HG02610 (cell line): ENCODE data around the gene GLS2.
"Not testable (repeated sequence)": the region's sequence is repeated elsewhere in the genome, so short reads cannot be mapped to it uniquely, and the experiment has no call there.

ENCODE experiments used
- ATAC-seq: cut with Tn5 transposase; IDR thresholded peaks from one replicate; pipeline ENCODE4 v1.9.1; 2021; ENCODE audit warnings: mild to moderate bottlenecking, moderate library complexity; ENCODE audit not compliant: unreplicated experiment

Gene GLS2

DNA sequence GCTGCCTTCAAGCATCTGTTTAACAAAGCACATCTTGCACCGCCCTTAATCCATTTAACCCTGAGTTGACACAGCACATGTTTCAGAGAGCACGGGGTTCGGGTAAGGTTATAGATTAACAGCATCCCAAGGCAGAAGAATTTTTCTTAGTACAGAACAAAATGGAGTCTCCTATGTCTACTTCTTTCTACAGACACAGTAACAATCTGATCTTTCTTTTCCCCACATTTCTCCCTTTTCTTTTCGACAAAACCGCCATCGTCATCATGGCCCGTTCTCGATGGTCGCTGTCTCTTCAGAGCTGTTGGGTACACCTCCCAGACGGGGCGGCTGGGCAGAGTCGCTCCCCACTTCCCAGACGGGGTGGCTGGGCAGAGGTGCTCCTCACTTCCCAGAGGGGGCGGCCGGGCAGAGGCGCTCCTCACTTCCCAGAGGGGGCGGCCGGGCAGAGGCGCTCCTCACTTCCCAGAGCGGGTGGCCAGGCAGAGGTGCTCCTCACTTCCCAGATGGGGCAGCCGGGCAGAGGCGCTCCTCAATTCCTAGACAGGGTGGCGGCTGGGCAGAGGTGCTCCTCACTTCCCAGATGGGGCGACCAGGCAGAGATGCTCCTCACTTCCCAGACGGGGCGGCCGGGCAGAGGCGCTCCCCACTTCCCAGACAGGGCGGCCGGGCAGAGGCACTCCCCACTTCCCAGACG lies 5.6 kb upstream of the GLS2 start:
- not testable (repeated sequence) for ATAC-seq

DNA sequence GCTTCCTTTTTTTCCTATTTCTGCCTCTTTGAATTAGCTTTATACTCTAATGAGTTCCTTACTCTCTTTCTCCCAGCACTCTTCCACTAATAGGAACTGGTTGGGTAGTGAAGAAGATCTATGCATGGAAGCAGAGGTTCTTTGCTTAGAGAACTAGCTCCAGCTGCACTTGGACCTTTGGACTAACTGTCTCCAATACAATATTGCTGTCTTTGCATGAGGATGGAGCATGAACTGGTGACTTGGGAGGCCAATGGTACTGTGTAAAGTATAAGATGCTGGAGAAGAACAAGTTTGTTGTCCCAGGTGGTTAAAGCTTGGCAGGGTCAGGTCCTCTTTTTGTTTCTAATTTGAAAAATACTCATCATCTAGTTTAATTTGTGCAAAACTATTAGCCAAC lies 2.4 kb upstream of the GLS2 start:
- no peak for ATAC-seq

DNA sequence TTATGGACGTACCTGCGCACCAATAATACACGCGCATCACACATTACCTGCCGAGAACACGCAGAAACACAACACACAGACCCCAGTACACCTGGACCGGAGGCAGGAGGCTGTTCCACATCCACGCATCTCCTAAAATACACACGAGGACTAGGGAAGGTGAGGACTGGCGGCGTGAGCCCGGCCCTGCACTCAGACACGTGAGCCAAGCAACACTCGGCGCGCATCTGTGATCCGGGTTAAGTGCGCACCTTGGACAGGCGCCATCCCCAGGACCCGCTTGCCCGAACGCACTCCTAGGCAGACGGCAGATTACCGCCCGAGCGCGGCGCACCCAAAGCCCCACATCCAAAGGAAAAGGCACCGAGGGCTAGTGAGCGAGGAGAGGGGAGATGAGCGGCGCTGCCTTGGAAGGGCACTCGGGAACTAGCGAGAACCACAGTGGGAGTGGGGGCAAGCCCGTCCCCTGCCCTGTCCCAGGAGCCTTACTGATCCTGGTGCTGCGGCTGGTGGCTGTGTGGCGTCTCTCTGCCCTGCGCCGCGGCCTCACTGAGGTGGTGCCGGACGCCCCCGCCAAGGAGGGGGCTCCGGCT lies 417 bp downstream of the GLS2 start:
- ATAC-seq: peak; percentile 13

DNA sequence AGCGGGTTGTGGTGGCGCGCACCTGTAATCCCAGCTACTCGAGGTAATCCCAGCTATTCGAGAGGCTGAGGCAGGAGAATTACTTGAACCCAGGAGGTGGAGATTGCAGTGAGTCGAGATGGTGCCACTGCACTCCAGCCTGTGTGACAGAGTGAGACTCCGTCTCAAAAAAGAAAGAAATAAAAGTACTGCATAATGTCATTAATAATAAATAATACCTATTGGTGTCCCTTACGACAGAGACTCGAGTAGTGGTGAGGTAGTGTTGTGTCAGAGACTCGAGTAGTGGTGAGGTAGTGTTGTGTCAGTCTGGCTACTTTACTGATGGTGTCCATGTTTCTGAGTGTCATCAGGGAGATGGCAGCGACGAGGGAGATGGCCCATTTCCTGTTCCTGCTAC lies 1.3 kb downstream of the GLS2 start:
- no peak for ATAC-seq

DNA sequence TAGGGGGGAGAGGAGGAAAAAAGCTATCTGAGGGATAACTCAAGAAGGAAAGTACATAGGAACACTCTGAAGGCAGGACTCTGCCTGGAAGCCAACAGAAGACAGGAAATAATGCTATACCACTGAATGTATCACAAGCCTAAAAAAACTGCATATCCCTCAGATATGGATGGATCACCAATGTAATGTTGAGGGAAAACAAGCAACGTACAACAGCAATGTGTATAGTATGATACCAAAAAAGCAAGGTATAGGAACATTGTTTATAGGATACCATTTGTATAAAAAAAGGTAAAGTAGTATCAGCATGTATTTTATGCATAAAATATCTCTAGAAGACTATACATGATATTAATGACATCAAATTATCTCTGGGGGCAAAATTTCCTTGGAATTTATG lies 3.4 kb downstream of the GLS2 start:
- ATAC-seq: no peak

DNA sequence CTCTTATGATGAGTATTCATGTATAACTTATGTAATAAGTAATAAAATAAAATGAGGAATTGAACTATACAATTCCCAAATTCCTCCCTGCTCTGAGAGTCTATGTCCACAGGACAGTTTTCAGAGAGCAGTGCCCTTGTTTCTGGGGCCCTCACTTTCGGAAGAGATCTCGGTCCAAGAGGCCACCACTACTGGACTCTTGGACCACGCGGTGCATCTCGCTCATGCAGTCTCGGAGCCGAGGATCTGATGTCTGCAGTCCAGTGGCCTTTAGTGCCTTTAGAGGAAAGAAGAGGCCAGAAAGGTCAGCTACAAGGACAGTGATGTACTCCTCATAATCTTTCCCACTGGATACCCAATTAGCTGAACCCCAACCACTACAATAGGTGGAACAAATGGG lies 8.3 kb downstream of the GLS2 start:
- ATAC-seq: no peak

DNA sequence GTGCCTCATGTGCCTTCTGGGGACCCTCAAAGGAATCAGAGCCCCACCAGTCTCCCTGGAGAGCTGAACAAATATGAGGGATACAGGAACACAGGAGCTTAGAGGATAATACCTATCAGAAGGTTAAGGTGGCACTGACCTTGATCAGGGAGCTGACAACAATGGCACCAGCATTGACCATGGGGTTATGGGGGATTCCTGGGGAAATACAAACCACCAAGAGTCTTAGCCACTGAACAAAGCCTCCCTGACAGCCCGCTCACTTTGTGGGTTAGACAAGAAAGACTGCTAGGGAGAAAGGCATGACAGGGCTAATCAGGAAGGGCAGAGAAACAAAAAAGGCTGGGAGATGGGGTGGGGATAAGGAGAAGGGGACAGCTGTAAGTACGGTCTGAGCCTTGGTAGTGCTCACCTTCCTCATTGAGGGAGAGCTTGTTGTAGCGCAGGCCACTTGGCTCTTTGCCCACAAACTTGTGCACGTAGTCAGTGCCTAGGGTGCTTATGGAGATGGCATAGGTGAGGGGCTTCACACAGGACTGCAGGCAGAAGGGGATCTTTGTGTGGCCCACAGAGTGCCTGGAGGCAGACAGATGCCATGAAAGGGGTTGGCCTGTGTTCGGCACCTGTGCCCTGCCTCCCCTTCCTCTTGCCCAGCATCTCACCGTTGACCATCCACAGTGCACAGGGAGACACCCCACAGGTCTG lies 10.3 kb downstream of the GLS2 start:
- no peak for ATAC-seq

DNA sequence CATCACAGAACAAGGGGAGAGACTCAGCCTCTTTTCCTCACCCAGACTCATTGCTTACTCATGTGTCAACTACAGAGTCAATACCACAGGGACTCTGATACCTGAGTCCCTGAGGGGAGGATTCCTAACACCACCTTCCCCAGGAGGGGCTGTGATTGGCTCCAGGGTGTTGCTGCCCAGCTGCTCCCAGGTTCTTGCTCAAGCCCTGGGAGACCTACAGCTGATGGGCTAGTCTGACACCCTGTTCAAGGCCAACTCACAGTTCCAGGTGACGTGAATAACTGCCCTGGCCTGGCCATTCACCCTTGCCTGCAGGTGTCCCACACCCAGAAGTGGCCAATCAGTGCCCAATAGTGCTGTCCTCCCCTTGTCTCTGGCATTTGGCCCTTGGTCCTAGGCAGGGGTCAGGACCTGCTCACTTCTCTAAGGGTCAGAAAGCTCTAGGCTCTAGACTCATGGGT lies 11.0 kb downstream of the GLS2 start:
- no peak for ATAC-seq

DNA sequence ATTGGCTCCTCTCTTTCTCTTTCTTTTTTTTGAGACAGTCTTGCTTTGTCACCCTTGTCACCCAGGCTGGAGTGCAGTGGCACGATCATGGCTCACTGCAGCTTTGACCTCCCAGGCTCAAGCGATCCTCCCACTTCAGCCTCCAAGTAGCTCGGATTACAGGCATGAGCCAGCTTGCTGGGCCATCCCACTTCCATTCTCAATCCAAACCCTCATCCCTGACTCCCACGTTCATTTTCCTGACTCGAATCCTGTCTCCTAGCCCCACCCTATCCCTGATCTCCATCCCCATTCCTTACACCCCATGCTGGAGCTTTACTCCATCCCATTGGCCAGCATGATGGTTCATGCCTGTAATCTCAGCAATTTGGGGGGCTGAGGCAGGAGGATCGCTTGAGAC lies 11.8 kb downstream of the GLS2 start:
- no peak for ATAC-seq

DNA sequence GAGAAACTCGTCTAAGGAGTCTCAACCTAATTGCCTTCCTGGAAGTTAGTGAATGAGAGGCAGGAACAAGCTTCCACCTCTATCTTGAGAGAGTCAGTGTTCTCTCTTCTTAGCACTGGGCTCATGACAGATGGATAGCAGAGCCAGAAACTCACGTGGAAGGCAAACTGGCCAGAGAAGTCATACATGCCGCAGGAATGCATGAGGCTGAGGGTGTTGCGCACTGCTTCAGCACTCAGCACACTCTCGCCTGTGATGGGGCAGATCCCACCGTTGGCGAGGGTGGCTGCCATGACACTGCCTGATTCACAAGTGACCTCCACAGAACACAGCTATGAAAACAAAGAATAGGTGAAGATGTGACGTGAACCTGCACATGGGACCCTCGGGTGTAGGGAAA lies 13.6 kb downstream of the GLS2 start:
- no peak for ATAC-seq

DNA sequence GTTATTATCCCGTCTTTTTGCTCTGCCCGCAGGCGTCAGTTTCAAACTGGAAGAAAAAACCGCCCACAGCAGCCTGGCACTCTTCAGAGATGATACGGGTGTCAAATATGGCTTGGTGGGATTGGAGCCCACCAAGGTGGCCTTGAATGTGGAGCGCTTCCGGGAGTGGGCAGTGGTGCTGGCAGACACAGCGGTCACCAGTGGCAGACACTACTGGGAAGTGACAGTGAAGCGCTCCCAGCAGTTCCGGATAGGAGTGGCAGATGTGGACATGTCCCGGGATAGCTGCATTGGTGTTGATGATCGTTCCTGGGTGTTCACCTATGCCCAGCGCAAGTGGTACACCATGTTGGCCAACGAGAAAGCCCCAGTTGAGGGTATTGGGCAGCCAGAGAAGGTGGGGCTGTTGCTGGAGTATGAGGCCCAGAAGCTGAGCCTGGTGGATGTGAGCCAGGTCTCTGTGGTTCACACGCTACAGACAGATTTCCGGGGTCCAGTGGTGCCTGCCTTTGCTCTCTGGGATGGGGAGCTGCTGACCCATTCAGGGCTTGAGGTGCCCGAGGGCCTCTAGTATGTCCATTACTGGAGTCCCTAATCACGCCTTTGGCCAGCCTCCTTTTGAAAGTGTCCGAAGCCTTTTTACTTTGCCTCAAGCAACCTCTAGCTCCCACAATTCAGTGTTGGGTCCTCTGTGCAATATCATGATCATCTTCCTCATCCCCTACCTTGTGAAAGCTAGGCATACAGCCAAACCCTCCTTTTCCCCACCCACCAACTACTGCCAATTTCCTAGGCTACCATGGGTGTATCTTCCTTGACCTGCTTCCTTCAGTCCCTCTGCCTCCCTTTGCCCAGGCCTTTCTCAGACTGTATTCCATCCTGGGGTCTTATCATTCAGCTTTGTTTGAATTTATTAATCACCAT lies 18.7 kb downstream of the GLS2 start:
- no peak for ATAC-seq

DNA sequence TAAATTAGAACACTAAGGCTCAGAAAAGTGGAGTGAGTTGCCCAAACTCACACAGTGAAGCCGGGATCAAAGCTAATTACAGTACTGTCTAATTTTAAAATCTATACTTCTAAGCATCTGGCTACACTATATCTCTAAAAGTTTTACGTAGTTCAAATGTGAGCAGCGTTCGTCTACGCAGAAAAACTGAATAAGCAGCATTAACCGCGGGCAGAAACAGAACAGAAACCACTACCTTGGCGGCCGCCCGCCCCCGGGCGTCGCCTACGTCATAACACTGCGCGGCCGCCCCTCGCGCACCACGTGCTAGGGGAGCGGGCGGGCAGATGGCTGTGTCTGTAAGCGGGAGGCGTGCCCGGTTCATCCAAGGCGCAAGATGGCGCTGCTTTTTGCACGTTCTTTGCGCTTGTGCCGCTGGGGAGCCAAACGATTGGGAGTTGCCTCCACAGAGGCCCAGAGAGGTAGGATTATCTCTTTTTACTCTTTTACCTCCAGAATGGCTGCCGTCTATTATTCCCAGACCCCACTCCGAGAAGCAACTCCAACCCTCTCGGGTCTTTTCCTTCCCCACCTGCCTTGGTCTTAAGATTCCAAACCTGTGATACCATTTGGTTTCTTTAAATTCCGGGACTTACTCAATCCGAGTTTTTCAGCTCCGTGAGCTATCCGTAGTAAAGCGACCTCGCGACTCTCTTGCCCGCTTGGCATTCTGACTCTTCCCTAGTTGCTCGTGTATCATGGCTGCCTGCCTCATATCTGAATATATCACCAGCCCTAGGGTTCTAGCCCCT lies 19.6 kb downstream of the GLS2 start, which contains the start of gene SPRYD4:
Gene SPRYD4 (plus strand): TSS at position 363 of the 791 bp plus-strand sequence. CDS start 14 bp downstream, at position 377.
- ATAC-seq: peak; percentile 89

DNA sequence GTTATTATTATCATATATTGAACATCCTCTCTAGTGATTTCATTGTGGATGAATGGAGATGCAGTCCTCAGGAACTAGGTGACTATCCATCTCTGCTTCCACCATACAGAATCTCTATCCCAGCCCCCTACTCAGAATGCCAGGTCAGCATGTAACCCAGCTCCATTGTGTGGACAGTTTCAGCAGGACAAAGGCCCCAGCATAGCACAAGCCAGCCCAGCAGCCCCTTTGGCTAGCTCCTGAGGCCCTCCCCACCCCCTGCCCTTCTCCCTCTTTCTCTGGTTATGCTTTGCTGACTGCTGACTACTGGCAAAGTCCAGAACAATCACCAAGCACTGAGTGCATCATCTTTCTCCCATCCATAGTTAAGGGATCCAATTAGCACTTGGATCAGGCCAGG lies 25.4 kb downstream of the GLS2 start:
- no peak for ATAC-seq

DNA sequence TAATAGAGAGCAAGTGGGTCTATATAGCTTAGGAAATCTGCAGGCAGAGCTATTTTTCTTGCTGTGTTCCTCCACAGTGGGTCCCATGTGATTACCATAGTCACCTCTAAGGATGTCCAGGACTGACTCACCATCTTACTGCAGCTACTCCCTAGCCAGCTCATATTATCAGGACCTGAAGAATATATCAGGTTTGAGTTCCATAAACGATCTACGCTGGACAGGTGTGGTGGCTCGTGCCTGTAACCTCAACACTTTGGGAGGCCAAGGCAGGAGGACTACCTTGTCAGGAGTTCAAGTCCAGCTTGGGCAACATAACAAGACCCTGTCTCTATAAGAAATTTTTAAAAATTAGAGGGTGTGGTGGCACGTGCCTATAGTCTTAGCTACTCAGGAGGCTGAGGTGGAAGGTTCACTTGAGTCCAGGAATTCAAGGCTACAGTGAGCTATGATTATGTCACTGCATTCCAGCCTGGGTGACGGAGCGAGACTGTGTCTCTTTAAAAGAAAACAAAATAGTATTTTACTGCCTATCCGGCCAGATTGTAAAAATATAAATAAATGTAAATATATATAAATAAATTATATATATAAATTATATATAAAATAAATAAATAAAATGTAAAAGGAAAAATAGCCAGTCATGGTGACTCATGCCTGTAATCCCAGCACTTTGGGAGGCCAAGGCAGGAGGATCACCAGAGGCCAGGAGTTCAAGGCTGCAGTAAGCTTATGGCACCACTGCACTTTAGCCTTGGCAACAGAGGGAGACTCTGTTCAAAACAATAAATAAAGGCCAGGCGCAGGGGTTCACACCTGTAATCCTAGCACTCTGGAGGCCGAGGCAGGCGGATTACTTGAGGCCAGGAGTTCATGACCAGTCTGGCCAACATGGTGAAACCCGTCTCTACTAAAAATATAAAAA lies 26.5 kb downstream of the GLS2 start:
- no peak for ATAC-seq

DNA sequence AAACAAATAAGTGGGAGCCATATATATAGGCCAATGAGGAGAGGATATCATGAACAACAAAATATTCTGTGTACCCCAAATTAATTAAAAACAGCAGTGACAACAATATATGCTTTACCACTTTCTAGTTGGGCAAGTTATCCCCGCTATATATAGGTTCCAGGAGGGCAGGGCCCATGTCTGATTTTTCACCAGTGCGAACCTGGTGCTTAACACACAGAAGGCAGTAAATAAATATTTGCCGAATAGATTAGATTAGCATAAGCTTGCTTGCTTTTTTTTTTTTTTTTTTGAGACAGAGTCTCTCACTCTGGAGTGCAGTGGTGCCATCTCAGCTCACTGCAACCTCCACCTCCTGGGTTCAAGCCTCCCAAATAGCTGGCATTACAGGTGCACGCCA lies 30.1 kb downstream of the GLS2 start:
- ATAC-seq: no peak

DNA sequence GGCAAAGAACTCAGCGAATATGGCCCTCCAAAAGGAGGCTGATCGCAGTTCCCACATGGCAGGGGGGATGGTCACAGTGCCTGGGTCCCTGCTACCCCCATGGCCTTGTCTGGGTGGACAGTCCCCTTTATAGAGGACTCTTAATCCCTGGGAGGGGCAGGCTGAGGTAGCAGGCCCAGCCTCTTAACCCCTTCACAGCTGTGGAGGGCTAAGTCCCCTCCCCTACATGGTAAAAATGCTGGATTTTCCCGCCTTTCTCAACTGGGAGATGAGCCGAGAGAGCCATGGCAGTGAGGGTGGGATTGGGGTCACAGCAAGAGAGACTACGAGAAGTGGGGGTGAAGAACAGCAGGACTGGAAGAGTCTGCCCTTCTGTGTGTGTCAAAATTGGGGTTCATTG lies 33.4 kb downstream of the GLS2 start, which contains the start of gene MIP:
Gene MIP (minus strand): TSS at position 101 of the 400 bp plus-strand sequence. CDS start 44 bp downstream, at position 57.
- ATAC-seq: no peak

DNA sequence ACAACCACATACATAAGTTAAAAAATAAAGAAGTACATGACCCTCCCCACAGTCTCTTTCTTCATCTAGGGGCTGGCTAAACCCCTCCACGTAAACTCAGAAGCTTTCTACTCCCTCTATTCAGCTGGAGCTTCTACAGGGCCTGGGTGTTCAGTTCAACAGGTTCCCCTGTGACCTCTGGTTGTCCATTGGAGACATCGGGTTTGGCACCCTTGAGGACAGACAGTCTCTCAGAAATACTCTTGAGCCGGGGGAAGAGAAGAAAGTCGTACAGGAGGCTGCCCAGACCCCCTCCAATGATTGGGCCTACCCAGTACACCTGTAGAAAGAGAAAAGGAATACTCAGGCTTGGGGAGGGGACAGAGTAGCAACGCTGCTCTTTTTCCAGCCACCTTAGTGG lies 36.8 kb downstream of the GLS2 start:
- no peak for ATAC-seq

DNA sequence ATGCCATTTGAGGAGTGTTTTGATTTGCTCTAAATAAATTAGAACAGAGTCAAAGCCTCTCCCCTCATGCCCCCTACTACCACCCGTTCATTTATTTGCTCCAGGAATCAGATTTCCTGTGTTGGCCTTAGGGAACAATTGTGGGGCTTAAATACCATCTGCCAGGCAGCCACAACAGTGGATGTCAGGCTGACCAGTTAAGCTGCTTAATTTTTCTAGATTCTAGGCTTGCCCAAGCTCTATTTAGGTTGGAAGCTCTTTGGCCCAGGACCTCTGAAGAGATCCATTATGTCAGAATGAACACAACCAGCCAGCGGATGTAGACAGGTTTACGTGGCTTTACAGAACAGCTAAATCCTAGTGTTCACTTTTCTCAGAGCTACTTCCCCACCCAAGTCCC lies 37.7 kb downstream of the GLS2 start:
- ATAC-seq: no peak

DNA sequence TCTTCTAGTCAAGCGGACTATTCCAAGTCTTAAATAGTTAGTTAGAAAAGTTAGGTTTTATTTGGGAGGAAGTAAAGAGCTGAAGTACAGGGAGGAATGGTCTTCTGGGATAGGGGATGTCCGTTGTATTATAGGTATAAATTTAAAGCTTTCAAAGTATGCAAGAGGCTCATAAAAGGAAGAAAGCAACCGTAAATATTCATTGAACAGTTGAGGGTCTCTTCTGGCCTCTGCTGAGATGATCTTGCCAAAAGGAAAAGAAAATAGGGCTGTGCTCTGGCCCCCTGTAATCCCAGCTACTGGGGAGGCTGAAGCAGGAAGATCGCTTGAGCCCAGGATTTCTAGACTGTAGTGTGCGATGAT lies 38.4 kb downstream of the GLS2 start:
- no peak for ATAC-seq
